MCF 10A (cell line): ENCODE data around the gene MARCHF9. TPM values are rescaled to one million over a fixed set of nuclear protein-coding genes. Genes with fewer than 3 reads are reported as not detected.

ENCODE experiments used
- BruUV-seq: library from RNA; stranded (reverse); fragments of 400-500 nt; replicated peaks from 2 replicates; lab custom pipeline; 2021; lab: Mats Ljungman, UMichigan
- CTCF ChIA-PET: fragments of 300-600 bp; sonication (Branson Sonifier 250); formaldehyde crosslinking; extraction: SDS; loops from one replicate; lab custom pipeline; 2021; ENCODE audit warnings: antibody characterized with exemption, inconsistent platforms; lab: Yijun Ruan, JAX
- POLR2A ChIA-PET: fragments of 300-600, 350-650 bp; sonication (Branson Sonifier 250); formaldehyde crosslinking; extraction: SDS; loops from one replicate; lab custom pipeline; 2020; ENCODE audit warnings: antibody characterized with exemption, inconsistent platforms; lab: Yijun Ruan, JAX
- DNase-seq: peaks from one replicate; pipeline ENCODE4 v3.0.0-alpha.2; 2018; ENCODE audit not compliant: unreplicated experiment
- H3K27ac Mint-ChIP-seq: one replicate; pipeline ENCODE4 v1.8.0; 2022; ENCODE audit warnings: mild to moderate bottlenecking, low read depth, mixed read lengths; ENCODE audit not compliant: unreplicated experiment
- H3K27me3 Mint-ChIP-seq: one replicate; pipeline ENCODE4 v1.8.0; 2022; ENCODE audit warnings: mixed read lengths; ENCODE audit not compliant: insufficient read depth, unreplicated experiment
- H3K36me3 Mint-ChIP-seq: one replicate; pipeline ENCODE4 v1.8.0; 2022; ENCODE audit warnings: mild to moderate bottlenecking, moderate library complexity, mixed read lengths; ENCODE audit not compliant: insufficient read depth, unreplicated experiment
- H3K4me1 Mint-ChIP-seq: one replicate; pipeline ENCODE4 v1.8.0; 2022; ENCODE audit warnings: mixed read lengths; ENCODE audit not compliant: insufficient read depth, unreplicated experiment
- H3K4me3 Mint-ChIP-seq: one replicate; pipeline ENCODE4 v1.8.0; 2022; ENCODE audit warnings: mild to moderate bottlenecking, moderate library complexity, mixed read lengths; ENCODE audit not compliant: unreplicated experiment
- H3K9me3 Mint-ChIP-seq: one replicate; pipeline ENCODE4 v1.8.0; 2022; ENCODE audit warnings: mixed read lengths; ENCODE audit not compliant: unreplicated experiment
- intact Hi-C: fragments of 100-400 bp; cut with micrococcal nuclease; formaldehyde crosslinking; loops from 2 replicates; pipeline ENCODE4 v1.14.1; 2022
- total RNA-seq: library from RNA; stranded (reverse); gene quantifications from 2 replicates; pipeline ENCODE4 v1.2.3, GENCODE V29; 2022
- TF ChIP-seq, protein P1 (sequence below): fragments of 200-600 bp; IDR thresholded peaks from one replicate; pipeline ENCODE4 v1.8.0; 2022; ENCODE audit warnings: antibody characterized with exemption, mild to moderate bottlenecking; ENCODE audit not compliant: unreplicated experiment

Gene MARCHF9
- total RNA-seq, 1 experiment from 2014 or later, result 8.7 TPM

DNA sequence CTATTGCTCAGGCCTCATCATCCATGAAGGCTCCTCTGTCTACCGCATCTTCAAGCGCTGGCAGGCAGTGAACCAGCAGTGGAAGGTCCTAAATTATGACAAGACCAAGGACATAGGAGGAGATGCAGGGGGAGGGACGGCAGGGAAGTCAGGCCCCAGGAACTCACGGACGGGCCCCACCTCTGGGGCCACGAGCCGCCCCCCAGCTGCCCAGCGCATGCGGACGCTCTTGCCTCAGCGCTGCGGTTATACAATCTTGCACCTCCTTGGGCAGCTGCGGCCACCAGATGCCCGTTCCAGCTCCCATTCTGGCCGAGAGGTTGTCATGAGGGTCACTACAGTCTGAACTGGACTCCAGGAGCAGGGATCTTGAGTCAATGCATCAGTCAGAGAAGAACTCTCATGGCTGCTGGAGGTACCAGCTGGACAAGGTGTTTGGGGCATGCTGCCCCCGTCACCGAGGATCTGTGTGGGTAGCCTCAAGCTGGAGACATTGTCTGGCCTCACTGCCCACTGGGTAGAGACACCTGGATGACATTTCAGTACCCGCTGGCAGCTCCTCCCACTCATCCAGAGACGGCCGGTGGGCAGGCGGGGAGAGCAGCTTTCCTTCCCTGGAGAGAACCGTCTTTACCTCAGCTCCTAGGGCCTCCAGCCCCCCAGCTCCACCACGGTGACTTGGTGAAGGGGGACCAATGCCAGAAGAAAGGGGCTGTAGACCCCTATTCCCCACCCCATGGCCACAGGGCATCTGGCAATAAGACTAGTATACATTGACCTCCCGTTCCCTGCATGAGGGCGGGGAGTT is 3.9 kb downstream of the MARCHF9 start:
- POLR2A ChIA-PET, result interaction anchor here (0.9 to 2.0 kb wide), 3 partner anchors 13 to 24 kb away, joined by 3 to 8 read pairs (median 5); partner anchors contain the start of genes EEF1AKMT3, METTL1, TSFM and TSPAN31
- no peak overlapping the region for H3K27ac Mint-ChIP-seq
- H3K4me3 Mint-ChIP-seq, result no peak overlapping the region
- H3K36me3 Mint-ChIP-seq, result peaks cover 19% of the 10 kb centered on the region
- TF ChIP-seq, protein P1, sequence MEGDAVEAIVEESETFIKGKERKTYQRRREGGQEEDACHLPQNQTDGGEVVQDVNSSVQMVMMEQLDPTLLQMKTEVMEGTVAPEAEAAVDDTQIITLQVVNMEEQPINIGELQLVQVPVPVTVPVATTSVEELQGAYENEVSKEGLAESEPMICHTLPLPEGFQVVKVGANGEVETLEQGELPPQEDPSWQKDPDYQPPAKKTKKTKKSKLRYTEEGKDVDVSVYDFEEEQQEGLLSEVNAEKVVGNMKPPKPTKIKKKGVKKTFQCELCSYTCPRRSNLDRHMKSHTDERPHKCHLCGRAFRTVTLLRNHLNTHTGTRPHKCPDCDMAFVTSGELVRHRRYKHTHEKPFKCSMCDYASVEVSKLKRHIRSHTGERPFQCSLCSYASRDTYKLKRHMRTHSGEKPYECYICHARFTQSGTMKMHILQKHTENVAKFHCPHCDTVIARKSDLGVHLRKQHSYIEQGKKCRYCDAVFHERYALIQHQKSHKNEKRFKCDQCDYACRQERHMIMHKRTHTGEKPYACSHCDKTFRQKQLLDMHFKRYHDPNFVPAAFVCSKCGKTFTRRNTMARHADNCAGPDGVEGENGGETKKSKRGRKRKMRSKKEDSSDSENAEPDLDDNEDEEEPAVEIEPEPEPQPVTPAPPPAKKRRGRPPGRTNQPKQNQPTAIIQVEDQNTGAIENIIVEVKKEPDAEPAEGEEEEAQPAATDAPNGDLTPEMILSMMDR, result no peak
- DNase-seq, result no peak
- no peaks in the 10 kb centered on the region for H3K27me3 Mint-ChIP-seq
- BruUV-seq, result no TSS peak
- CTCF ChIA-PET, result interaction anchor here (0.5 to 2.3 kb wide), 15 partner anchors 9 to 299 kb away, joined by 3 to 13 read pairs (median 4); partner anchors contain the start of gene GLI1
- no peaks in the 10 kb centered on the region for H3K9me3 Mint-ChIP-seq
- intact Hi-C loops, result no loop called here
- peaks cover 20% of the 10 kb centered on the region for H3K4me1 Mint-ChIP-seq

DNA sequence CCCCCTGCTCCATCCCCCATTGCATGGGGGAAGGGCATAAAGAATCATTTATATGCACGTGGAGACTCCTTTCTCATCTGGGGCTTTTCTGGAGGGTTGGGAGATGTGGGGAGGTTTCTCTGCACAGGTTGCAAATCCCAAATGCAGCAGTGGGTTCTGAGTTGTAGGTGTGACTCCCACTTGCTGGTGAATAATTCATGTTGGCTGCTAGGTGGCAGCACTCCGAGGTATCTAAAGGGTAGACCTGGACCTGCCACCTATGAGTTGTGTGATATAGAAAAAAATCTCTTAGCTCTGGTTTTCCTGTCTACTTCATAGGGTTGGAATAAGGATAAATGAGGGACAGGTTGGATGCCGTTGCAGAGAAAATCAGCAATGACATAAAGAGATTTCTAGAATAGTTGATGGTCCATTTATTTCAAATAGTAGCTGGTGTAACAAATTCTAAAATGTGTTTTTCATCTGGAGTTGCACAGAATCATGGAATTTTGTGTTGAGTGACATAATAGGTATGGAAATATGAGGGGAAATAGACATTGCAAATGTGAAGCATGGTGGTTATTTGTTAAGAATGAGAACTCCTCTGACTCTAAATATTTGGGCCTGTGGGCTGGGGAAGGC is 4.6 kb downstream of the MARCHF9 start:
- POLR2A ChIA-PET, result interaction anchor here (0.6 to 2.0 kb wide), 5 partner anchors 13 to 49 kb away, joined by 3 to 8 read pairs (median 3); partner anchors contain the start of genes EEF1AKMT3, METTL1, TSFM and TSPAN31
- no peak overlapping the region for H3K27ac Mint-ChIP-seq

DNA sequence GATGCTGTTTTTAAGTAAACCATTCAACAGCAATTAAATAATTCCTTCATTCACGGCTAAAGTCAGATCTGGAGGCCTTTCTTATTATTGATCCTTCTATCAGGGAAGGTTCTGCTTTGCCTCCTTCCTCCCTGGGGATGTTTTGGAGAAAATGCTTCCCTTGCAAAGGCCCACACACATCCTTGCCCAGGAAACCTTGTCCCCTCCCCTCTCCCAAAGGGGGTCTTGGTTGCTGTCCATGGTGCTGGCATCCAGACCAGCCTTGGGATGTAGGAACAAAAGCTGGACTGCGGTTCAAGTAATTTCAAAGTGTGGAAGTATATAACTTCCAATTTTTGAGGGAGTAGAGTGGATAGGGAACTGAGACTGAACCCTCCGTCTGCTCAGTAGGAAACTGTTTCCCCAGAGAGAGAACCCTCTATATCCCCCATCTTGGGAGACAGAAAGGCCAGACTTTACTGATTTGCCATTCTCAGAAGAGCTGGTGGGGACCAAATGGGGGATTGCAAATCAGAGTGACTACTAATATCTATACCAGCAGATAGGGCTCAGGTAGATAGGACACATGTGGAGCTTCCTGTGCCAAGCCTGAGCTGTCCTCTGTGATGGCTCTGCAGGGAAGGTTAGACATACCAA is 5.6 kb downstream of the MARCHF9 start:
- Mint-ChIP-seq H3K9me3 (no peaks in the 10 kb centered on the region), H3K36me3 (peaks cover 25% of the 10 kb centered on the region), H3K4me3 (no peak overlapping the region), H3K4me1 (peaks cover 18% of the 10 kb centered on the region), H3K27ac (no peak overlapping the region), H3K27me3 (no peaks in the 10 kb centered on the region)
- no TSS peak for BruUV-seq
- no peak for DNase-seq
- ChIA-PET POLR2A (interaction anchor here (1.2 to 2.0 kb wide), 2 partner anchors 14 to 23 kb away, joined by 3 to 8 read pairs; partner anchors contain the start of gene TSFM), CTCF (interaction anchor here (0.5 to 2.3 kb wide), 6 partner anchors 8 to 207 kb away, joined by 3 to 13 read pairs (median 4); partner anchors contain the start of gene CDK4)
- TF ChIP-seq, protein P1, result no peak
- intact Hi-C loops, result no loop called here

More for the DNA sequence above, 4.6 kb downstream of the MARCHF9 start:
- H3K4me1 Mint-ChIP-seq, result peaks cover 21% of the 10 kb centered on the region
- BruUV-seq, result no TSS peak
- no peak overlapping the region for H3K4me3 Mint-ChIP-seq
- peaks cover 25% of the 10 kb centered on the region for H3K36me3 Mint-ChIP-seq
- H3K9me3 Mint-ChIP-seq, result no peaks in the 10 kb centered on the region
- intact Hi-C loops, result no loop called here
- CTCF ChIA-PET, result interaction anchor here (0.6 to 2.3 kb wide), 20 partner anchors 8 to 1176 kb away, joined by 3 to 13 read pairs (median 4); partner anchors contain the start of genes EEF1AKMT3 and METTL1
- peak; percentile 63 for DNase-seq
- TF ChIP-seq, protein P1, result peak; percentile 33
- no peaks in the 10 kb centered on the region for H3K27me3 Mint-ChIP-seq
